AG04449 (cell line): ENCODE results near the gene SMAD1.

ENCODE experiments used
- CTCF ChIA-PET: fragments of 350-600 bp; formaldehyde crosslinking; extraction: SDS; loops from one replicate; lab custom pipeline; 2021; ENCODE audit warnings: antibody characterized with exemption; lab: Yijun Ruan, JAX
- POLR2A ChIA-PET: fragments of 400-600, 350-600 bp; formaldehyde crosslinking; extraction: SDS; loops from one replicate; lab custom pipeline; 2020; ENCODE audit warnings: antibody characterized with exemption, inconsistent platforms; lab: Yijun Ruan, JAX
- DNase-seq: peaks from one replicate; pipeline ENCODE4 v3.0.0-alpha.2; 2010; ENCODE audit warnings: low read depth, low spot score
- H3K4me3 ChIP-seq: 2 replicates; pipeline ENCODE4 v1.5.1; 2011; ENCODE audit warnings: low read depth, mild to moderate bottlenecking, control low read depth, low read length
- CTCF ChIP-seq: IDR thresholded peaks from one replicate; pipeline ENCODE4 v1.5.1; 2011; ENCODE audit warnings: mild to moderate bottlenecking, moderate library complexity, low read length, control low read depth, inconsistent platforms; ENCODE audit not compliant: insufficient read depth; ENCODE audit errors: missing control alignments

The SMAD1 gene

GRCh38 chr4:145481164-145481941, at the start of gene SMAD1:
TSS of gene SMAD1 (plus strand) at chr4:145481853. CDS start at chr4:145514614, 32,761 bp downstream.
- H3K4me3 ChIP-seq = peak within 1 kb of the TSS; percentile 68
- POLR2A ChIA-PET = interaction anchor here (0.8 kb wide), 1 partner anchor 10 kb away, joined by 3 read pairs; no protein-coding TSS in a partner anchor
- no peak for TF ChIP-seq CTCF
- peak; percentile 14 for DNase-seq
- CTCF ChIA-PET = no interaction called here

- no peak for DNase-seq
- CTCF ChIA-PET = no interaction called here
- H3K4me3 ChIP-seq = no peak overlapping the region
- POLR2A ChIA-PET = no interaction called here
- TF ChIP-seq CTCF = no peak
These were observed 48.0 kb upstream of the SMAD1 start for GRCh38 chr4:145433684-145434083.

GRCh38 chr4:145435646-145436045, 46.0 kb upstream of the SMAD1 start:
- ChIA-PET POLR2A (no interaction called here), CTCF (no interaction called here)
- no peak overlapping the region for H3K4me3 ChIP-seq
- TF ChIP-seq CTCF = no peak
- no peak for DNase-seq

- no peak overlapping the region for H3K4me3 ChIP-seq
- POLR2A ChIA-PET = no interaction called here
These were observed 45.5 kb upstream of the SMAD1 start for GRCh38 chr4:145436114-145436513.

GRCh38 chr4:145436796-145437195, 44.9 kb upstream of the SMAD1 start:
- TF ChIP-seq CTCF = no peak
- ChIA-PET CTCF (no interaction called here), POLR2A (no interaction called here)
- H3K4me3 ChIP-seq = no peak overlapping the region
- no peak for DNase-seq

More at GRCh38 chr4:145436114-145436513, 45.5 kb upstream of the SMAD1 start:
- no peak for TF ChIP-seq CTCF
- CTCF ChIA-PET = no interaction called here
- no peak for DNase-seq

- no peak for DNase-seq
- CTCF ChIA-PET = no interaction called here
- no peak overlapping the region for H3K4me3 ChIP-seq
- POLR2A ChIA-PET = no interaction called here
- no peak for TF ChIP-seq CTCF
These were observed 44.2 kb upstream of the SMAD1 start for GRCh38 chr4:145437466-145437865.
